ENCODE results near the gene GRID1.

DNA sequence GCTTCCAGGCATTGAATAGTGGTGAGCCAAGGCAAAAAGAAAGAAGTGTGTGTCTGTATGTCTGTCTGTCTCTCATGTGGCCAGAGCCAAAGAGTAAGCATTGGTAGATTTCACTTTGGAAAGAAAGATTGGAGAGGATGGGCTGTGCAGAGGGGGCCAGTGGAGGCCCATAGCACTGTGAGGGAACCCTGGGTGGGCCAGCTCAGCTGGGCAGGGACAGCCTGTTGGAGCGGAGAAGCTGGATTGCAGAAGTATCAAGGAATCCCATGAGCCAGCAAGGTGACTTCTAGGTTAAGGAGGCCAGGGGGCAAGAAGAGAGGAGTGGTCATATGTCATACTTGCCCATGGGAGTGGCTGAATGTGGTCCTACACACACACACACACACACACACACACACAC lies 1.5 kb upstream of the GRID1 start:
- TF ChIP-seq POLR2A (IDR thresholded peaks at IDR 0.05) (no peak), CTCF (IDR thresholded peaks at IDR 0.05) (no peak)

All from Peyer's patch (tissue), 4 donors.